HEK293T (cell line): ENCODE data around the gene CHIC1.
"Not testable (repeated sequence)": the region's sequence is repeated elsewhere in the genome, so short reads cannot be mapped to it uniquely, and the experiment has no call there.

ENCODE experiments used
- CTCF ChIA-PET: fragments of 350-600 bp; formaldehyde crosslinking; extraction: SDS; loops from one replicate; lab custom pipeline; 2021; ENCODE audit warnings: antibody characterized with exemption, inconsistent platforms; lab: Yijun Ruan, JAX
- POLR2A ChIA-PET: fragments of 350-600 bp; formaldehyde crosslinking; extraction: SDS; loops from one replicate; lab custom pipeline; 2020; ENCODE audit warnings: antibody characterized with exemption, inconsistent platforms; lab: Yijun Ruan, JAX
- DNase-seq: peaks from one replicate; pipeline ENCODE4 v3.0.0; 2012; ENCODE audit warnings: mixed read lengths; ENCODE audit errors: extremely low spot score
- ARNT ChIP-seq: fragments of 450-650 bp; IDR thresholded peaks from 2 replicates; pipeline ENCODE4 v1.6.1; 2017; ENCODE audit warnings: mild to moderate bottlenecking
- BHLHE40 ChIP-seq: fragments of 450-650 bp; IDR thresholded peaks from 2 replicates; pipeline ENCODE4 v1.6.1; 2016; ENCODE audit warnings: mild to moderate bottlenecking, moderate library complexity, borderline replicate concordance
- CTBP1 ChIP-seq: fragments of 450-650 bp; IDR thresholded peaks from 2 replicates; pipeline ENCODE4 v1.6.1; 2016; ENCODE audit warnings: borderline replicate concordance
- ELF4 ChIP-seq: fragments of 450-650 bp; IDR thresholded peaks from 2 replicates; pipeline ENCODE4 v1.6.1; 2017; ENCODE audit warnings: antibody characterized with exemption
- FOXA1 ChIP-seq: fragments of 450-650 bp; IDR thresholded peaks from 2 replicates; pipeline ENCODE4 v1.6.1; 2016; ENCODE audit warnings: mild to moderate bottlenecking
- FOXK2 ChIP-seq: fragments of 450-650 bp; IDR thresholded peaks from 2 replicates; pipeline ENCODE4 v1.6.1; 2016; ENCODE audit warnings: mild to moderate bottlenecking
- FOXM1 ChIP-seq: fragments of 450-650 bp; IDR thresholded peaks from 2 replicates; pipeline ENCODE4 v1.6.1; 2017; ENCODE audit warnings: mild to moderate bottlenecking, borderline replicate concordance
- HDGF ChIP-seq: fragments of 450-650 bp; IDR thresholded peaks from 2 replicates; pipeline ENCODE4 v1.6.1; 2017; ENCODE audit warnings: antibody characterized with exemption, borderline replicate concordance
- L3MBTL2 ChIP-seq: fragments of 450-650 bp; conservative IDR thresholded peaks from 2 replicates; pipeline ENCODE4 v1.6.1; 2016; ENCODE audit warnings: mild to moderate bottlenecking
- LEF1 ChIP-seq: fragments of 450-650 bp; IDR thresholded peaks from 2 replicates; pipeline ENCODE4 v1.6.1; 2017; ENCODE audit warnings: mild to moderate bottlenecking, borderline replicate concordance
- NFRKB ChIP-seq: fragments of 450-650 bp; IDR thresholded peaks from 2 replicates; pipeline ENCODE4 v1.6.1; 2016; ENCODE audit warnings: mild to moderate bottlenecking, moderate library complexity
- SP1 ChIP-seq: fragments of 450-650 bp; IDR thresholded peaks from 2 replicates; pipeline ENCODE4 v1.6.1; 2017
- SUZ12 ChIP-seq: fragments of 450-650 bp; IDR thresholded peaks from 2 replicates; pipeline ENCODE4 v1.6.1; 2016; ENCODE audit warnings: mild to moderate bottlenecking
- TARDBP ChIP-seq: fragments of 450-650 bp; IDR thresholded peaks from 2 replicates; pipeline ENCODE4 v1.6.1; 2016
- ZNF384 ChIP-seq: fragments of 450-650 bp; IDR thresholded peaks from 2 replicates; pipeline ENCODE4 v1.6.1; 2016
- TF ChIP-seq, protein P1 (sequence below): fragments of 450-650 bp; IDR thresholded peaks from 2 replicates; pipeline ENCODE4 v1.6.1; 2016

Gene CHIC1

DNA sequence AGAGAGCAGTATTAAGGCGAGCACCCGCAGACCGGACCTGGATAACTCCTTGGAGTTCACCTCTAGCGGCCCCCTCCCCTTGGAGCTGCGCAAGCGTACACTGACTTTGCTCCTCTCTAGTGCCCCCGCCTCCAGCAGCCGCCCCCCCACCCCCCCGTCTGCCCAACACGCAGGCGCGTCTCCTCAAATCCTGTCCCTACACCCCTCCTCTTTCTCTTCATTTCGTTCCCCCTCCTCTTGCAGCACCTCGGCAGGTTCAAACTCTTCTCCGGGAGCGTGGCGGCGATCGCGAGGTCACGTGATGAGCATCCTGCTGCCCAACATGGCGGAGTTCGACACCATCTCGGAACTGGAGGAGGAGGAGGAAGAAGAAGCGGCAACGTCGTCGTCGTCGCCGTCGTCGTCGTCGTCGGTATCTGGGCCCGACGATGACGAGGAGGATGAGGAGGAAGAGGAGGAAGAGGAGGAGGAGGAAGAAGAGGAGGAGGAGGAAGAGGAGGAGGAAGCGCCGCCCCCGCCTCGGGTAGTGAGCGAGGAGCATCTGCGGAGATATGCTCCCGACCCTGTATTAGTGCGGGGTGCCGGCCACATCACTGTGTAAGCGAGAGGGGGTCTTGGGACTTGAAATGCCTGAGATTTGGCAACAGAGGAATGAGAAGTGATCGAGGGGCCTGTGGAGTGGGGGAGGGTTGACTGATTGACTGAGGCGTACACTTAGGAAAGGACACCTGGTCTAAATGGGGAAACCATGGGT lies at the start of gene CHIC1:
TSS of gene CHIC1 (plus strand) at position 214 of the 754 bp plus-strand sequence. CDS start at position 302, 88 bp downstream.
- no peak for TF ChIP-seq SUZ12
- no peak for TF ChIP-seq FOXA1
- TF ChIP-seq TARDBP, result no peak
- TF ChIP-seq CTBP1, result no peak
- TF ChIP-seq BHLHE40, result no peak
- TF ChIP-seq FOXK2, result no peak
- no peak for TF ChIP-seq SP1
- TF ChIP-seq LEF1, result no peak
- TF ChIP-seq FOXM1, result no peak
- no peak for TF ChIP-seq ARNT
- TF ChIP-seq NFRKB, result 0 out of 2 replicates have a peak, but pooled peaks have one; percentile 59
- peak; percentile 97 for TF ChIP-seq L3MBTL2
- TF ChIP-seq ZNF384, result no peak
- TF ChIP-seq HDGF, result no peak
- no peak for TF ChIP-seq ELF4
- DNase-seq, result peak; percentile 83
- ChIA-PET POLR2A (interaction anchor here (1.7 kb wide), 1 partner anchor 17 kb away, joined by 3 read pairs; no protein-coding TSS in a partner anchor), CTCF (no interaction called here)

DNA sequence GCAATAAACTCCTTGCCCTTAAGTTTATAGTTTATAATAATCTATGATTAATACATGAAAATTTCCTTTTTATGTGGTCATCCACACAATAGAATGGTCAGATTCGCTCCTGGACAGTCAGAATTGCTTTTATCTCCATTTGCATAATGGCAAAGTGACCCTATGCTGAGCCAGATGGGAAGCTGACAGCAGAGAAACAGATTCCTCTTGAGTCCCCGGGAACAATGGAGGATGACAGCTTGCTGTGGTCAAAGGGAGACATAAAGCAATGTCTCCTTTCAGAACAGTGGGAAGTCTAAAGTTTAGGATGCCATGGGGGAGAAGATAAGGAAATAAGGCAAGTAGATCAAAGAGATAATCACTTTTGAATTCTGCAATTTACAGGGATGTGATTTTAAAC lies 40.2 kb upstream of the CHIC1 start:
- CTCF ChIA-PET, result interaction anchor here (0.7 kb wide), 1 partner anchor 180 kb away, joined by 3 read pairs; no protein-coding TSS in a partner anchor
- POLR2A ChIA-PET, DNase-seq: not testable (repeated sequence)

DNA sequence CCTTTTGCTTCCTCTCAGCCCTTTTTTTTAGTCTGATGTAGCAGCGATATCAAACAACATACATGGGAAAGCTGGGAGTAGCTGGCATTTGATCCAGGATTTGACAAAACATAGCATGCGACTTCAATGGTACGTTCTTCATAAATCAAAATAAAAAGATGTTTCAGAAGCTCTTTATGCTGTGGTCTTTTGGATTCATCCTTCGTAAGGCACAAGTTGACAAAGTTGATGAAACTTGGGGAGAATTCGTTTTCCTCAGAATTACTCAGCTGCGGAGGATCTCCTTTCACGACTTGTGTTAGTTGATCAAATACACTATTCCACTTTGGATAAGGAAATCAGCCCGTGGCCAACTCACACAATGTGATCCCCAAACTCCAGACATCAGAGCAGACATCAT lies 38.1 kb upstream of the CHIC1 start:
- POLR2A ChIA-PET, result no interaction called here
- TF ChIP-seq CTBP1, result no peak
- TF ChIP-seq FOXM1, result no peak
- TF ChIP-seq LEF1, result no peak
- no peak for TF ChIP-seq HDGF
- no peak for TF ChIP-seq SP1
- no peak for TF ChIP-seq FOXK2
- TF ChIP-seq NFRKB, result no peak
- TF ChIP-seq, protein P1, sequence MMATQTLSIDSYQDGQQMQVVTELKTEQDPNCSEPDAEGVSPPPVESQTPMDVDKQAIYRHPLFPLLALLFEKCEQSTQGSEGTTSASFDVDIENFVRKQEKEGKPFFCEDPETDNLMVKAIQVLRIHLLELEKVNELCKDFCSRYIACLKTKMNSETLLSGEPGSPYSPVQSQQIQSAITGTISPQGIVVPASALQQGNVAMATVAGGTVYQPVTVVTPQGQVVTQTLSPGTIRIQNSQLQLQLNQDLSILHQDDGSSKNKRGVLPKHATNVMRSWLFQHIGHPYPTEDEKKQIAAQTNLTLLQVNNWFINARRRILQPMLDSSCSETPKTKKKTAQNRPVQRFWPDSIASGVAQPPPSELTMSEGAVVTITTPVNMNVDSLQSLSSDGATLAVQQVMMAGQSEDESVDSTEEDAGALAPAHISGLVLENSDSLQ, result no peak
- TF ChIP-seq TARDBP, result no peak
- CTCF ChIA-PET, result no interaction called here
- no peak for DNase-seq

DNA sequence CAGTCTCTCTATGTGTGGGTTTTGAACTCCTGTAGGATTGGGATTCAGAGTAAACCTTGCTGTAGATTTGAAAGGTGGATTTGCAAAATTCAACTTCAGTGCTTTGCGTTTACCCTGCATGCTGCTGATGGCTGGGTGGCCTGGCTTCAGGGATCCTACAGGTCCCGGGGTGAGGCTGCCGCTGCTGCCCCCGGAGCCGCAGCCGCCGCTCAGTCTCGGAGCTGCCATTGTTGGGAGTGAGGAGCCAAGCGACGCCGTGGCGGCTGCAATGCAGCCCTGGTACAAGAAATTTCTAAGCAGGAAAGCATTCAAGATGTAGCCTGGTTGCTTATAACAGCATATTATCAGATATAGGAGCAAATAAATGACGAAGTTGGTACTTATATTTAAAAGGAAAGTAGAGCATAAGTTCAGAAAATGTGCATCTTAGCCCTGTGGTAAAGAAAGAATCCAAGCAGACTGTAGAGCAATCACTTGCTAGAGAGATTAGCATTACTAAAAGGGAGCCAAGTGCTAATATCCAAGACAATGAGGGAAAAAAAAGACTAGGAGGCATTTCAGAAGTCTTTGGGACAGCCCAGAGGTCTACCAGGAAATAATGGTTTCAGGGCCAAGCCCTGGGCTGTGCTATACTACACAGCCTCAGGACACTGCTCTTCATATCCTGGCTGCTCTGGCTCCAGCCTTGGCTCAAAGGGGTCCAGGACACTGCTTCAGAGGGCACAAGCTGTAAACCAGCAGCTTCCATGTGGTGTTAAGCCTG lies 36.9 kb upstream of the CHIC1 start:
- CTCF ChIA-PET, result no interaction called here
- no peak for DNase-seq
- TF ChIP-seq NFRKB (no peak), BHLHE40 (no peak), FOXA1 (no peak), ELF4 (no peak), SP1 (no peak), ARNT (no peak), LEF1 (no peak), HDGF (no peak)
- POLR2A ChIA-PET, result no interaction called here

DNA sequence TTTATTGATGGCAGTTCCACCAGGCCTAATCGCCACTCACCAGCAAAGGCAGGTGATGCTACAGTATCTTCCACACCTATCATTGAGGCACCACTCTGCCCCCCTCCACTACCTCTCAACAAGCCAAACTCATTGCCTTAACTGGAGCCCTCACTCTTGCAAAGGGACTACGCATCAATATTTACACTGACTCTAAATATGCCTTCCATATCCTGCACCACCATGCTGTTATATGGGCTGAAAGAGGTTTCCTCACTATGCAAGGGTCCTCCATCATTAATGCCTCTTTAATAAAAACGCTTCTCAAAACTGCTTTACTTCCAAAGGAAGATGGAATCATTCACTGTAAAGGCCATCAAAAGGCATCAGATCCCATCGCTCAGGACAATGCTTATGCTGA lies 31.3 kb upstream of the CHIC1 start:
- DNase-seq, POLR2A ChIA-PET: not testable (repeated sequence)
- CTCF ChIA-PET, result interaction anchor here (0.6 kb wide), 1 partner anchor 812 kb away, joined by 3 read pairs; no protein-coding TSS in a partner anchor

DNA sequence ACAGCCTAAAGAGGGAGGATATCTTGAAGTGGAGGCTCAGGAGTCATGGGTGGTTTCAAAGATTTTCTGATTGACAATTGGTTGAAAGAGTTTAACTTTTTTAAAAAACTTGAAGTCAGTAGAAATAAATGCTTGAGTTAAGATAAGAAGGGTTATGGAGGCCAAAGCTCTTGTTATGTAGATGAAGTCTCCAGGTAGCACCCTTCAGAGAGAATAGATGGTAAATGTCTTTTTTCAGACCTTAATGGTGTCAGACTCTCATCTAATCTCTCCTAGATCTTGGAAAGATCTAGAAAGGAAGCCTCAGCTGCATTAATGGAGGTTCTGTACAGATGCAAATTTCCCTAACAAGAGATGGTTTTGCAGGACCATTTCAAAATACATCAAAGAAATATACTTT lies 6.8 kb upstream of the CHIC1 start:
- POLR2A ChIA-PET, result no interaction called here
- no peak for DNase-seq
- CTCF ChIA-PET, result no interaction called here
- no peak for TF ChIP-seq FOXK2
- TF ChIP-seq NFRKB, result no peak
- TF ChIP-seq, protein P1, result no peak
- no peak for TF ChIP-seq BHLHE40
- no peak for TF ChIP-seq L3MBTL2
- no peak for TF ChIP-seq CTBP1
- TF ChIP-seq ARNT, result no peak
- TF ChIP-seq FOXM1, result no peak
- no peak for TF ChIP-seq SUZ12
- no peak for TF ChIP-seq FOXA1
- TF ChIP-seq SP1, result no peak
- TF ChIP-seq ZNF384, result no peak
- TF ChIP-seq TARDBP, result no peak
- no peak for TF ChIP-seq HDGF
- no peak for TF ChIP-seq LEF1

DNA sequence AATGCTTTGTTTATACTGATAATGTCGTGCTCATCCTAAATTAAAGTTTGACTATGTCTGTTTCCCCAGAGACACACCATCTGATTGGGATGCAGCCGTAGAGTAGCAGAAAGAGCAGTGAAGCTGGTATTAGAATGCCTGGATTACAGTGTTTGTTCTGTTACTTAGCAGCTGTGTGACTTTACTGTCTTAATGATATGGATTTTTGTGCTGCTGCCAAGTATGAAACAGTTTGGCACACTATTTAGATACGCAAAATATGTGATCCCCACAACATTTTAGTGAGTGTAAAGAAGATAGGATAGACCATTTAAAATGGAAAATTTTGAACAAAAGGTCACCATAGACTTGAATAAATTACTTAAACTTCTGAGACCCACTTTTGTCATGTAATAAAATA lies 1.2 kb upstream of the CHIC1 start:
- ChIA-PET CTCF (no interaction called here), POLR2A (interaction anchor here (1.7 kb wide), 1 partner anchor 19 kb away, joined by 3 read pairs; no protein-coding TSS in a partner anchor)
- no peak for DNase-seq
- no peak for TF ChIP-seq FOXA1
- no peak for TF ChIP-seq LEF1
- TF ChIP-seq ZNF384, result no peak
- TF ChIP-seq NFRKB, result no peak
- no peak for TF ChIP-seq ELF4
- no peak for TF ChIP-seq CTBP1
- TF ChIP-seq L3MBTL2, result no peak
